C4-2B (cell line): ENCODE results near the gene ARHGAP15.

Source experiments
- CTCF ChIP-seq: fragments of 450-650 bp; conservative IDR thresholded peaks from 2 replicates; pipeline ENCODE4 v1.5.1; 2017; ENCODE audit warnings: mild to moderate bottlenecking
- ZFX ChIP-seq: fragments of 450-650 bp; IDR thresholded peaks from 2 replicates; pipeline ENCODE4 v1.6.1; 2017

GRCh38 chr2:143468341-143468888 lies 339.2 kb downstream of the ARHGAP15 start:
- TF ChIP-seq CTCF (no peak), ZFX (no peak)
